HCT116 (cell line): Measurements from ENCODE around the gene TSEN34. TPM values are rescaled to one million over a fixed set of nuclear protein-coding genes. Genes with fewer than 3 reads are reported as not detected.
"Not testable (repeated sequence)": the region's sequence is repeated elsewhere in the genome, so short reads cannot be mapped to it uniquely, and the experiment has no call there.

ENCODE experiments used
- ATAC-seq: fragments of 200-7000 bp; cut with Tn5 transposase; 2 replicates; pipeline ENCODE4 v1.9.1; 2020; ENCODE audit warnings: mild to moderate bottlenecking, moderate library complexity
- BruUV-seq: library from RNA; stranded (reverse); fragments of 400-500 nt; replicated peaks from 2 replicates; lab custom pipeline; 2021; lab: Mats Ljungman, UMichigan
- CTCF ChIA-PET: fragments of 300-600 bp; sonication (Branson Sonifier 250); formaldehyde crosslinking; loops from one replicate; lab custom pipeline; 2021; ENCODE audit warnings: antibody characterized with exemption; lab: Charles Lee
- POLR2A ChIA-PET: fragments of 300-600, 350-600 bp; sonication (Branson Sonifier 250); formaldehyde crosslinking; loops from one replicate; lab custom pipeline; 2021; ENCODE audit warnings: antibody characterized with exemption; lab: Charles Lee
- RAD21 ChIA-PET, 2 experiments: fragments of 300-600 bp; sonication (Branson Sonifier 250); formaldehyde crosslinking; loops; one replicate each; lab custom pipeline; 2023; ENCODE audit warnings: low total read pairs in 2 of 2; ENCODE audit not compliant: uncharacterized antibody in 2 of 2, unreplicated experiment in 2 of 2, low non-redundant PET in 1 of 2; lab: Charles Lee
- DNase-seq: peaks from one replicate; pipeline ENCODE4 v3.0.0-alpha.2; 2010; ENCODE audit warnings: low read depth, low spot score
- H2AFZ ChIP-seq: fragments of 200-600 bp; shearing (Covaris generic), sonication (generic); 2 replicates; pipeline ENCODE4 v1.6.1; 2017; ENCODE audit warnings: low read depth, mixed run types, mixed read lengths, antibody characterized with exemption, low read length; ENCODE audit not compliant: poor library complexity, severe bottlenecking
- H3K27ac ChIP-seq: 2 replicates; pipeline ENCODE4 v1.5.1; 2012; ENCODE audit warnings: low read depth, low read length
- H3K27me3 ChIP-seq: fragments of 200-600 bp; sonication (generic); 2 replicates; pipeline ENCODE4 v1.6.1; 2016; ENCODE audit warnings: mixed run types, low read length, mixed read lengths; ENCODE audit not compliant: insufficient read depth
- H3K36me3 ChIP-seq, 2 experiments: fragments of 200-500 bp in 1 of 2; fragments of 200-600 bp in 1 of 2; sonication (Bioruptor generic) in 1 of 2; sonication (generic) in 1 of 2; 2 replicates each; pipeline versions ENCODE4 v1.5.1 to v1.6.1; 2014 to 2016; ENCODE audit warnings: low read length in 2 of 2, inconsistent platforms in 1 of 2, mixed read lengths in 1 of 2, mixed run types in 1 of 2; ENCODE audit not compliant: insufficient read depth in 2 of 2, control insufficient read depth in 1 of 2
- H3K4me1 ChIP-seq, 2 experiments: fragments of 200-600 bp in 1 of 2; sonication (generic) in 1 of 2; 2 replicates each; pipeline versions ENCODE4 v1.5.1 to v1.6.1; 2012 to 2017; ENCODE audit warnings: low read length in 2 of 2, inconsistent platforms in 1 of 2, mild to moderate bottlenecking in 1 of 2, mixed read lengths in 1 of 2, mixed run types in 1 of 2, moderate library complexity in 1 of 2; ENCODE audit not compliant: insufficient read depth in 2 of 2, control insufficient read depth in 1 of 2
- H3K4me2 ChIP-seq: fragments of 200-600 bp; sonication (generic); 2 replicates; pipeline ENCODE4 v1.6.1; 2017; ENCODE audit warnings: mixed run types, low read length, mixed read lengths
- H3K4me3 ChIP-seq, 2 experiments: fragments of 200-600 bp in 1 of 2; sonication (generic) in 1 of 2; replicated peaks in 1 of 2; 2 replicates each; pipeline ENCODE4 v1.5.1; 2011 to 2016; ENCODE audit warnings: low read length in 2 of 2, control low read depth in 1 of 2, low read depth in 1 of 2, mild to moderate bottlenecking in 1 of 2, mixed read lengths in 1 of 2, mixed run types in 1 of 2
- H3K79me2 ChIP-seq: fragments of 200-600 bp; sonication (generic); 2 replicates; pipeline ENCODE4 v1.6.1; 2017; ENCODE audit warnings: mild to moderate bottlenecking, mixed run types, low read length, moderate library complexity, mixed read lengths; ENCODE audit not compliant: insufficient read depth
- H3K9ac ChIP-seq: fragments of 200-600 bp; sonication (generic); 2 replicates; pipeline ENCODE4 v1.6.1; 2016; ENCODE audit warnings: low read length, mixed read lengths
- H3K9me2 ChIP-seq: fragments of 200-600 bp; sonication (generic), shearing (Covaris generic); 2 replicates; pipeline ENCODE4 v1.6.1; 2017; ENCODE audit warnings: mixed run types, mild to moderate bottlenecking, moderate library complexity; ENCODE audit not compliant: insufficient read depth
- H3K9me3 ChIP-seq, 2 experiments: fragments of 200-500 bp in 1 of 2; fragments of 200-600 bp in 1 of 2; sonication (Bioruptor generic) in 1 of 2; sonication (generic) in 1 of 2; 2 replicates each; pipeline ENCODE4 v1.6.1; 2014 to 2017; ENCODE audit warnings: low read length in 2 of 2, mixed read lengths in 2 of 2, inconsistent platforms in 1 of 2, low read depth in 1 of 2, mild to moderate bottlenecking in 1 of 2, mixed run types in 1 of 2, moderate library complexity in 1 of 2; ENCODE audit not compliant: control insufficient read depth in 1 of 2, insufficient read depth in 1 of 2
- H4K20me1 ChIP-seq: fragments of 200-600 bp; sonication (generic), shearing (Covaris generic); 2 replicates; pipeline ENCODE4 v1.6.1; 2017; ENCODE audit warnings: mixed run types, mild to moderate bottlenecking, moderate library complexity; ENCODE audit not compliant: insufficient read depth
- CBX3 ChIP-seq: IDR thresholded peaks from 2 replicates; pipeline ENCODE4 v1.6.1; 2012; ENCODE audit warnings: low read depth
- EGR1 ChIP-seq: IDR thresholded peaks from 2 replicates; pipeline ENCODE4 v1.6.1; 2012; ENCODE audit warnings: low read depth
- ELF1 ChIP-seq: IDR thresholded peaks from 2 replicates; pipeline ENCODE4 v1.6.1; 2012; ENCODE audit warnings: low read depth, borderline replicate concordance
- EZH2 ChIP-seq: fragments of 200-600 bp; sonication (generic); IDR thresholded peaks from 2 replicates; pipeline ENCODE4 v1.6.1; 2017; ENCODE audit warnings: antibody characterized with exemption, mixed run types
- EZH2phosphoT487 ChIP-seq: fragments of 200-600 bp; IDR thresholded peaks from 2 replicates; pipeline ENCODE4 v1.6.1; 2018; ENCODE audit warnings: antibody characterized with exemption, borderline replicate concordance
- JUND ChIP-seq: IDR thresholded peaks from 2 replicates; pipeline ENCODE4 v1.6.1; 2012
- POLR2A ChIP-seq: IDR thresholded peaks from 2 replicates; pipeline ENCODE4 v1.7.0; 2011; ENCODE audit warnings: borderline replicate concordance; ENCODE audit not compliant: insufficient read depth, insufficient read length; ENCODE audit errors: extremely low read depth
- POLR2AphosphoS5 ChIP-seq: IDR thresholded peaks from 2 replicates; pipeline ENCODE4 v1.6.1; 2011; ENCODE audit warnings: mild to moderate bottlenecking, low read depth, low read length, moderate library complexity
- RAD21 ChIP-seq: IDR thresholded peaks from 2 replicates; pipeline ENCODE4 v1.6.1; 2012; ENCODE audit warnings: low read depth, mild to moderate bottlenecking
- REST ChIP-seq: IDR thresholded peaks from 2 replicates; pipeline ENCODE4 v1.6.1; 2012; ENCODE audit warnings: low read depth
- SIN3A ChIP-seq: IDR thresholded peaks from 2 replicates; pipeline ENCODE4 v1.6.1; 2012; ENCODE audit warnings: low read depth
- SP1 ChIP-seq: IDR thresholded peaks from 2 replicates; pipeline ENCODE4 v1.6.1; 2012; ENCODE audit warnings: low read depth
- SRF ChIP-seq: IDR thresholded peaks from 2 replicates; pipeline ENCODE4 v1.6.1; 2012; ENCODE audit warnings: low read depth
- TCF7L2 ChIP-seq: IDR thresholded peaks from 2 replicates; pipeline ENCODE4 v1.7.0; 2011; ENCODE audit warnings: borderline replicate concordance, inconsistent platforms; ENCODE audit not compliant: insufficient read depth, insufficient read length; ENCODE audit errors: extremely low read depth
- YY1 ChIP-seq: IDR thresholded peaks from 2 replicates; pipeline ENCODE4 v1.6.1; 2011; ENCODE audit warnings: low read length, low read depth, moderate library complexity, mild to moderate bottlenecking; ENCODE audit not compliant: insufficient replicate concordance; ENCODE audit errors: extremely low read depth
- ZFX ChIP-seq: fragments of 450-650 bp; IDR thresholded peaks from 2 replicates; pipeline ENCODE4 v1.6.1; 2017
- ZNF274 ChIP-seq: fragments of 200-500 bp; sonication (Bioruptor generic); IDR thresholded peaks from 2 replicates; pipeline ENCODE4 v1.6.1; 2014; ENCODE audit warnings: mild to moderate bottlenecking, low read depth, low read length, inconsistent platforms
- intact Hi-C: fragments of 100-400 bp; cut with micrococcal nuclease; formaldehyde crosslinking; loops from 2 replicates; pipeline ENCODE4 v1.10.0; 2022
- total RNA-seq: library from RNA; stranded (reverse); gene quantifications from one replicate; pipeline ENCODE4 v1.2.1, GENCODE V29; 2021; ENCODE audit not compliant: unreplicated experiment
- TF ChIP-seq, protein P1 (sequence below): IDR thresholded peaks from 2 replicates; pipeline ENCODE4 v1.6.1; 2012
- TF ChIP-seq, protein P2 (sequence below), 3 experiments: fragments of 200-600 bp in 1 of 3; sonication (generic) in 1 of 3; IDR thresholded peaks in 2 of 3; conservative IDR thresholded peaks in 1 of 3; 2 replicates each; pipeline ENCODE4 v1.5.1; 2012 to 2017; ENCODE audit warnings: low read depth in 2 of 3, low read length in 2 of 3, antibody characterized with exemption in 1 of 3, borderline replicate concordance in 1 of 3, control low read depth in 1 of 3, mild to moderate bottlenecking in 1 of 3, mixed read lengths in 1 of 3, mixed run types in 1 of 3, moderate library complexity in 1 of 3; ENCODE audit not compliant: insufficient read depth in 1 of 3

Gene TSEN34
- total RNA-seq, 1 experiment from 2014 or later, result 99.9 TPM

DNA sequence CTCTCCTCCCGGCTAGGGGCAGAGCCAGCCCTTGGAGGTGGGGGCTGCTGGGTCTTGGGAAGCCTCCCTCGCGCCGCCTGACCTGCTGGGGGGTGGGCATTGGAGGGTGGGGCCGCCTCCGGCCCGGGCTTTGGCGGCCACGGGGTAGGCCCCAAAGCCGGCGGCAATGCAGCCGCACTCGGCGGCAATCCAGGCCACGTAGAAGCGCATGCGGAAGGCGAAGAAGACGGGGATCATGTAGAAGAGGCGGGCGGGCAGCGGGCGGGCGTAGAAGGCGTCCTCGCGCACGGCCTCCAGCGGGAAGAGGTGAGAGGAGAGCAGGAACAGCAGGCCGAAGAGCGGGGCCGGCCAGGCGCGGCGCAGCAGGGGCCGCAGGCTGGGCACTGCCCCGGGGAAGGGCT, 10.4 kb upstream of the TSEN34 start:
- peaks cover 13 to 25% of the 10 kb centered on the region in 2 experiments; a peak in 3 of 4 replicates for H3K36me3 ChIP-seq
- intact Hi-C loops, result no loop called here
- no peak overlapping the region for H3K4me2 ChIP-seq
- ChIA-PET CTCF (no interaction called here), RAD21 (no interaction called here), POLR2A (no interaction called here)
- no peak for TF ChIP-seq SRF
- TF ChIP-seq SIN3A, result no peak
- TF ChIP-seq ZFX, result no peak
- TF ChIP-seq TCF7L2, result no peak
- no peak for TF ChIP-seq EZH2
- no peak for TF ChIP-seq RAD21
- no peak for TF ChIP-seq POLR2AphosphoS5
- no peak for TF ChIP-seq YY1
- TF ChIP-seq ZNF274, result no peak
- no peak for TF ChIP-seq CBX3
- TF ChIP-seq POLR2A, result no peak
- TF ChIP-seq EZH2phosphoT487, result no peak
- TF ChIP-seq, protein P1, sequence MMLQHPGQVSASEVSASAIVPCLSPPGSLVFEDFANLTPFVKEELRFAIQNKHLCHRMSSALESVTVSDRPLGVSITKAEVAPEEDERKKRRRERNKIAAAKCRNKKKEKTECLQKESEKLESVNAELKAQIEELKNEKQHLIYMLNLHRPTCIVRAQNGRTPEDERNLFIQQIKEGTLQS, result no peak
- no peak for TF ChIP-seq JUND
- no peak for TF ChIP-seq ELF1
- TF ChIP-seq EGR1, result no peak
- TF ChIP-seq, protein P2, sequence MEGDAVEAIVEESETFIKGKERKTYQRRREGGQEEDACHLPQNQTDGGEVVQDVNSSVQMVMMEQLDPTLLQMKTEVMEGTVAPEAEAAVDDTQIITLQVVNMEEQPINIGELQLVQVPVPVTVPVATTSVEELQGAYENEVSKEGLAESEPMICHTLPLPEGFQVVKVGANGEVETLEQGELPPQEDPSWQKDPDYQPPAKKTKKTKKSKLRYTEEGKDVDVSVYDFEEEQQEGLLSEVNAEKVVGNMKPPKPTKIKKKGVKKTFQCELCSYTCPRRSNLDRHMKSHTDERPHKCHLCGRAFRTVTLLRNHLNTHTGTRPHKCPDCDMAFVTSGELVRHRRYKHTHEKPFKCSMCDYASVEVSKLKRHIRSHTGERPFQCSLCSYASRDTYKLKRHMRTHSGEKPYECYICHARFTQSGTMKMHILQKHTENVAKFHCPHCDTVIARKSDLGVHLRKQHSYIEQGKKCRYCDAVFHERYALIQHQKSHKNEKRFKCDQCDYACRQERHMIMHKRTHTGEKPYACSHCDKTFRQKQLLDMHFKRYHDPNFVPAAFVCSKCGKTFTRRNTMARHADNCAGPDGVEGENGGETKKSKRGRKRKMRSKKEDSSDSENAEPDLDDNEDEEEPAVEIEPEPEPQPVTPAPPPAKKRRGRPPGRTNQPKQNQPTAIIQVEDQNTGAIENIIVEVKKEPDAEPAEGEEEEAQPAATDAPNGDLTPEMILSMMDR (IDR thresholded peaks at IDR 0.05 in 2 of 3, conservative IDR thresholded peaks at IDR 0.05 in 1 of 3; ENCODE audit: borderline replicate concordance in 1 of 3, insufficient read depth in 1 of 3, low read depth in 2 of 3, low read length in 2 of 3), result no peak
- no peak for TF ChIP-seq REST
- no peak for TF ChIP-seq SP1
- no peak overlapping the region for H2AFZ ChIP-seq
- no peaks in the 10 kb centered on the region for H3K9me2 ChIP-seq
- no peak overlapping the region for H3K4me3 ChIP-seq
- ATAC-seq (no peak), DNase-seq (no peak)
- BruUV-seq, result no TSS peak
- H3K79me2 ChIP-seq, result no peaks in the 10 kb centered on the region
- no peaks in the 10 kb centered on the region for H3K9me3 ChIP-seq
- H4K20me1 ChIP-seq, result no peaks in the 10 kb centered on the region
- no peaks in the 10 kb centered on the region for H3K27me3 ChIP-seq
- H3K9ac ChIP-seq, result no peak overlapping the region
- H3K27ac ChIP-seq, result no peak overlapping the region
- H3K4me1 ChIP-seq, result peaks cover 0 to 6% of the 10 kb centered on the region in 2 experiments; a peak in 1 of 4 replicates

- BruUV-seq, CTCF ChIA-PET, H3K4me3 ChIP-seq, H3K9me2 ChIP-seq, H3K79me2 ChIP-seq, H3K9ac ChIP-seq, RAD21 ChIA-PET, DNase-seq, H3K4me2 ChIP-seq, H3K27ac ChIP-seq, H3K4me1 ChIP-seq, POLR2A ChIA-PET, ATAC-seq, intact Hi-C loops, H3K27me3 ChIP-seq, H4K20me1 ChIP-seq, H2AFZ ChIP-seq, H3K9me3 ChIP-seq: not testable (repeated sequence)
- peaks cover 9 to 31% of the 10 kb centered on the region in 2 experiments for H3K36me3 ChIP-seq
Measured at GRCh38 chr19:54181894-54182293, 9.2 kb upstream of the TSEN34 start.
